K562 (cell line): ENCODE results near the gene TLE3. TPM values are rescaled to one million over a fixed set of nuclear protein-coding genes. Genes with fewer than 3 reads are reported as not detected.
A peak's percentile ranks its signal among the peaks of the same experiment; 100 is the strongest.

Source experiments
- ADNP ChIP-seq: fragments of 200-800 bp; sonication (Bioruptor generic); IDR thresholded peaks from 2 replicates; pipeline ENCODE4 v1.6.1; 2016; ENCODE audit warnings: missing genetic modification characterization, missing compliant biosample characterization
- CBX3 ChIP-seq, 2 experiments: IDR thresholded peaks; 1 replicate in 1 of 2; 2 replicates in 1 of 2; pipeline ENCODE4 v1.6.1; 2012; ENCODE audit warnings: inconsistent platforms in 2 of 2, low read length in 2 of 2, borderline replicate concordance in 1 of 2, control low read depth in 1 of 2
- ELF2 ChIP-seq: fragments of 250-450 bp; sonication (Bioruptor Pico); IDR thresholded peaks from 2 replicates; pipeline ENCODE4 v1.5.0; 2021; ENCODE audit warnings: mild to moderate bottlenecking
- HDGF ChIP-seq: fragments of 450-650 bp; IDR thresholded peaks from 2 replicates; pipeline ENCODE4 v1.6.1; 2016
- JUNB ChIP-seq: fragments of 450-650 bp; formaldehyde crosslinking; conservative IDR thresholded peaks from 2 replicates; pipeline ENCODE4 v1.4.0; 2020; ENCODE audit warnings: mild to moderate bottlenecking
- KDM1A ChIP-seq, 2 experiments: fragments of 450-650 bp; IDR thresholded peaks; 2 replicates each; pipeline ENCODE4 v1.6.1; 2016; ENCODE audit warnings: mild to moderate bottlenecking in 2 of 2
- LCOR ChIP-seq: sonication (generic); formaldehyde crosslinking; IDR thresholded peaks from 2 replicates; pipeline ENCODE4 v1.8.0; 2022; ENCODE audit warnings: mild to moderate bottlenecking, missing genetic modification reagents
- MBD2 ChIP-seq: sonication (generic); IDR thresholded peaks from 2 replicates; pipeline ENCODE4 v1.6.1; 2016; ENCODE audit warnings: low read depth, borderline replicate concordance
- MCM2 ChIP-seq: fragments of 450-650 bp; IDR thresholded peaks from 2 replicates; pipeline ENCODE4 v1.6.1; 2017; ENCODE audit warnings: low read depth, mild to moderate bottlenecking
- MYNN ChIP-seq, 2 experiments: sonication (generic); formaldehyde crosslinking in 1 of 2; IDR thresholded peaks; 2 replicates each; pipeline versions ENCODE4 v1.5.0 to v1.6.1; 2016 to 2020; ENCODE audit warnings: antibody characterized with exemption in 1 of 2, missing genetic modification reagents in 1 of 2
- PHTF2 ChIP-seq: fragments of 250-450 bp; sonication (Bioruptor Pico); IDR thresholded peaks from 2 replicates; pipeline ENCODE4 v1.5.0; 2021; ENCODE audit warnings: mild to moderate bottlenecking
- POLR2H ChIP-seq: IDR thresholded peaks from 2 replicates; pipeline ENCODE4 v1.6.1; 2016; ENCODE audit warnings: missing genetic modification characterization, low read depth, mild to moderate bottlenecking, control low read depth, missing compliant biosample characterization, moderate library complexity
- PYGO2 ChIP-seq: fragments of 450-650 bp; IDR thresholded peaks from 2 replicates; pipeline ENCODE4 v1.6.1; 2016; ENCODE audit warnings: mild to moderate bottlenecking, missing genetic modification characterization, moderate library complexity, missing compliant biosample characterization
- RBFOX2 ChIP-seq: fragments of 200-400 bp; formaldehyde crosslinking; IDR thresholded peaks from 2 replicates; pipeline ENCODE4 v1.6.1; 2017; ENCODE audit warnings: low read depth, mild to moderate bottlenecking, low read length, moderate library complexity
- SLC30A9 ChIP-seq: fragments of 250-450 bp; sonication (Bioruptor Pico); IDR thresholded peaks from 2 replicates; pipeline ENCODE4 v1.8.0; 2022; ENCODE audit warnings: mild to moderate bottlenecking, moderate library complexity
- SMAD4 ChIP-seq: fragments of 250-450 bp; sonication (Bioruptor Pico); conservative IDR thresholded peaks from 2 replicates; pipeline ENCODE4 v1.8.0; 2021; ENCODE audit warnings: inconsistent platforms, mild to moderate bottlenecking, moderate library complexity
- SRSF3 ChIP-seq: fragments of 200-400 bp; formaldehyde crosslinking; IDR thresholded peaks from 2 replicates; pipeline ENCODE4 v1.6.1; 2016; ENCODE audit warnings: mild to moderate bottlenecking, low read length, moderate library complexity; ENCODE audit not compliant: insufficient read depth
- ZKSCAN3 ChIP-seq: fragments of 250-450 bp; sonication (Bioruptor Pico); IDR thresholded peaks from 2 replicates; pipeline ENCODE4 v1.4.0; 2020
- ZNF175 ChIP-seq: fragments of 200-800 bp; sonication (Bioruptor generic); IDR thresholded peaks from 2 replicates; pipeline ENCODE4 v1.6.1; 2016; ENCODE audit warnings: low read depth, mild to moderate bottlenecking, missing genetic modification characterization, missing compliant biosample characterization
- ZNF282 ChIP-seq: sonication (generic); formaldehyde crosslinking; IDR thresholded peaks from 2 replicates; pipeline ENCODE4 v1.8.1; 2023; ENCODE audit warnings: missing genetic modification reagents
- ZNF316 ChIP-seq: fragments of 450-650 bp; IDR thresholded peaks from 2 replicates; pipeline ENCODE4 v1.6.1; 2016
- ZNF561 ChIP-seq: fragments of 450-650 bp; formaldehyde crosslinking; conservative IDR thresholded peaks from 2 replicates; pipeline ENCODE4 v1.4.0; 2020; ENCODE audit warnings: mild to moderate bottlenecking, moderate library complexity
- ZNF589 ChIP-seq: fragments of 200-800 bp; sonication (Bioruptor generic); IDR thresholded peaks from 2 replicates; pipeline ENCODE4 v1.6.1; 2016; ENCODE audit warnings: low read depth, missing genetic modification characterization, missing compliant biosample characterization
- polyA plus RNA-seq, 8 experiments: library from polyadenylated mRNA; depleted of rRNA in 4 of 8; stranded (reverse) in 5 of 8; unstranded in 3 of 8; fragments of >200 nt; fragmentation: Nextera tagmentation in 2 of 8; fragmentation: Illumina TruSeq in 1 of 8; extraction: Ambion mirVana in 2 of 8; extraction: Trizol in 1 of 8; gene quantifications; 2 replicates each; pipeline versions ENCODE4 v1.2.1 to v1.2.3, GENCODE V29; 2011 to 2014; ENCODE audit warnings: inconsistent platforms in 1 of 8, missing spikeins in 1 of 8
- total RNA-seq, 7 experiments: library from RNA; depleted of rRNA in 6 of 7; stranded (reverse); fragments of >200 nt in 6 of 7; fragmentation: Illumina TruSeq in 2 of 7; extraction: Trizol in 2 of 7; gene quantifications; 2 replicates each; pipeline versions ENCODE4 v1.2.1 to v1.2.3, GENCODE V29; 2011 to 2021; ENCODE audit warnings: low replicate concordance in 1 of 7
- TF ChIP-seq, protein P1 (sequence below), 2 experiments: fragments of 450-650 bp; conservative IDR thresholded peaks; 2 replicates each; pipeline ENCODE4 v1.6.1; 2017; ENCODE audit warnings: mild to moderate bottlenecking in 2 of 2, moderate library complexity in 2 of 2
- TF ChIP-seq, protein P2 (sequence below): IDR thresholded peaks from 2 replicates; pipeline ENCODE4 v1.6.1; 2014; ENCODE audit warnings: antibody characterized with exemption
- TF ChIP-seq, protein P3 (sequence below): fragments of 250-450 bp; sonication (Bioruptor Pico); IDR thresholded peaks from 2 replicates; pipeline ENCODE4 v1.4.0; 2020; ENCODE audit warnings: mild to moderate bottlenecking

TLE3 gene
- total and polyA plus RNA-seq, 9 of the 15 experiments (the other 6 are each of a cell fraction or from before 2014, with no cell fraction given) = 1.5 to 84.2 (median 14.1) TPM

DNA sequence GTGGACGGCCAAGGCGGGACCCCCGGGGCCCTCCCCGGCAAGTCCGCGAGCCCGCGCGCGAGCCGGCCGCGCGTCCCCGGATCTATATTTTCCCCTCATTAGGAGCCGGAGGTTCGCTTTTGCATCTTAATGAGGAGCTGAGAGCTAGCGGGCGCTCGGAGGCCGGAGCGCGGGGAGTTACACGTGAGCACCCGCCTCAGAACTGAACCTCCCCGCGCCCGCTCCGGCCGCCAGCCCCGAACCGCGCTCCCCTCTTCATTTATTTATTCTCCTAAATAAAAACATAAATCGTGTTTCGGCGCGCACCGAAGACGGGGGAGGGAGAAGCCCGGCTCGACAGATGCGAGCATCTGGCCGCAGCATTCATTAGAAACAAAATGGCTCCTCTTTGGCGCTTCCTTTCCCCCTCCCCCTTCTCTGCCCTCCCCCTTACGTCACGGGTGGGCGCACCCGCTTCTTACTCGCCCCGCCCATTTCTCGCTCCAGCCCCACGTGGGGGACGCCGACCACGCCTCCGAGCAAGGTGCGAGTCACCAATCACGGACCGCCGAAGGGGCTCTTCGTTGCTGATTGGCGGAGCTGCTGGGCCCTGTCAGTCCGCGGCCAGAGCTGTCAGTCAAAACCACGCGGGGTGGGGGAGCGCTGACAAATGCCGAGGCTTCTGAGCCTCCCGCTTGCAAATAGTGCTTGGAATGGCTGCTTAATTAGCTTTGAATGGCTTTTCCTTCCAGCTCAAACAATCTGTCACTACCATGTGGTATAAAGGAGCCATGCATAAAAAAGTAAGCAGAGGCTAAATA is 1.6 kb upstream of the TLE3 start (continued):
- TF ChIP-seq, protein P1, sequence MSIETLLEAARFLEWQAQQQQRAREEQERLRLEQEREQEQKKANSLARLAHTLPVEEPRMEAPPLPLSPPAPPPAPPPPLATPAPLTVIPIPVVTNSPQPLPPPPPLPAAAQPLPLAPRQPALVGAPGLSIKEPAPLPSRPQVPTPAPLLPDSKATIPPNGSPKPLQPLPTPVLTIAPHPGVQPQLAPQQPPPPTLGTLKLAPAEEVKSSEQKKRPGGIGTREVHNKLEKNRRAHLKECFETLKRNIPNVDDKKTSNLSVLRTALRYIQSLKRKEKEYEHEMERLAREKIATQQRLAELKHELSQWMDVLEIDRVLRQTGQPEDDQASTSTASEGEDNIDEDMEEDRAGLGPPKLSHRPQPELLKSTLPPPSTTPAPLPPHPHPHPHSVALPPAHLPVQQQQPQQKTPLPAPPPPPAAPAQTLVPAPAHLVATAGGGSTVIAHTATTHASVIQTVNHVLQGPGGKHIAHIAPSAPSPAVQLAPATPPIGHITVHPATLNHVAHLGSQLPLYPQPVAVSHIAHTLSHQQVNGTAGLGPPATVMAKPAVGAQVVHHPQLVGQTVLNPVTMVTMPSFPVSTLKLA (conservative IDR thresholded peaks at IDR 0.05) = peak; percentile 94 to 96
- no peak for TF ChIP-seq SRSF3
- no peak for TF ChIP-seq MYNN (IDR thresholded peaks at IDR 0.05)
- TF ChIP-seq MYNN (CRISPR knock-in tag; IDR thresholded peaks at IDR 0.05) = no peak
- TF ChIP-seq CBX3 (IDR thresholded peaks at IDR 0.05; ENCODE audit: borderline replicate concordance in 1 of 2, low read length in 2 of 2) = no peak
- TF ChIP-seq ELF2 (CRISPR knock-in tag) = no peak
- TF ChIP-seq ZNF589 (CRISPR knock-in tag) = peak; percentile 64; the same call in 1 of the 2 replicates
- TF ChIP-seq PYGO2 (tag) = no peak
- peak; percentile 99 for TF ChIP-seq RBFOX2
- TF ChIP-seq SLC30A9 = no peak
- TF ChIP-seq MBD2 = peak; percentile 91; the same call in 1 of the 2 replicates
- TF ChIP-seq ZNF282 (CRISPR knock-in tag) = no peak
- TF ChIP-seq ZNF561 (CRISPR knock-in tag) = no peak
- TF ChIP-seq ZKSCAN3 (CRISPR knock-in tag) = no peak
- TF ChIP-seq SMAD4 (CRISPR knock-in tag) = 0 out of 2 replicates have a peak, but pooled peaks have one; percentile 8
- peak; percentile 95 for TF ChIP-seq POLR2H
- TF ChIP-seq MCM2 = no peak
- TF ChIP-seq, protein P2, sequence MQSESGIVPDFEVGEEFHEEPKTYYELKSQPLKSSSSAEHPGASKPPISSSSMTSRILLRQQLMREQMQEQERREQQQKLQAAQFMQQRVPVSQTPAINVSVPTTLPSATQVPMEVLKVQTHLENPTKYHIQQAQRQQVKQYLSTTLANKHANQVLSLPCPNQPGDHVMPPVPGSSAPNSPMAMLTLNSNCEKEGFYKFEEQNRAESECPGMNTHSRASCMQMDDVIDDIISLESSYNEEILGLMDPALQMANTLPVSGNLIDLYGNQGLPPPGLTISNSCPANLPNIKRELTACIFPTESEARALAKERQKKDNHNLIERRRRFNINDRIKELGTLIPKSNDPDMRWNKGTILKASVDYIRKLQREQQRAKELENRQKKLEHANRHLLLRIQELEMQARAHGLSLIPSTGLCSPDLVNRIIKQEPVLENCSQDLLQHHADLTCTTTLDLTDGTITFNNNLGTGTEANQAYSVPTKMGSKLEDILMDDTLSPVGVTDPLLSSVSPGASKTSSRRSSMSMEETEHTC = no peak
- peak in 1 of 2 experiments; percentile 58; a peak in 1 of 4 replicates for TF ChIP-seq KDM1A (IDR thresholded peaks at IDR 0.05)
- TF ChIP-seq, protein P3, sequence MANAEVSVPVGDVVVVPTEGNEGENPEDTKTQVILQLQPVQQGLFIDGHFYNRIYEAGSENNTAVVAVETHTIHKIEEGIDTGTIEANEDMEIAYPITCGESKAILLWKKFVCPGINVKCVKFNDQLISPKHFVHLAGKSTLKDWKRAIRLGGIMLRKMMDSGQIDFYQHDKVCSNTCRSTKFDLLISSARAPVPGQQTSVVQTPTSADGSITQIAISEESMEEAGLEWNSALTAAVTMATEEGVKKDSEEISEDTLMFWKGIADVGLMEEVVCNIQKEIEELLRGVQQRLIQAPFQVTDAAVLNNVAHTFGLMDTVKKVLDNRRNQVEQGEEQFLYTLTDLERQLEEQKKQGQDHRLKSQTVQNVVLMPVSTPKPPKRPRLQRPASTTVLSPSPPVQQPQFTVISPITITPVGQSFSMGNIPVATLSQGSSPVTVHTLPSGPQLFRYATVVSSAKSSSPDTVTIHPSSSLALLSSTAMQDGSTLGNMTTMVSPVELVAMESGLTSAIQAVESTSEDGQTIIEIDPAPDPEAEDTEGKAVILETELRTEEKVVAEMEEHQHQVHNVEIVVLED (CRISPR knock-in tag) = no peak
- TF ChIP-seq ADNP (tag) = no peak
- TF ChIP-seq ZNF316 = no peak
- peak; percentile 42; the same call in 1 of the 2 replicates for TF ChIP-seq ZNF175 (CRISPR knock-in tag)
- TF ChIP-seq PHTF2 (CRISPR knock-in tag) = no peak
- no peak for TF ChIP-seq JUNB (CRISPR knock-in tag)
- no peak for TF ChIP-seq LCOR (CRISPR knock-in tag)
- no peak for TF ChIP-seq HDGF
